NK-92 (cell line): Measurements from ENCODE around the gene KRT72.

Experiments
- DNase-seq: peaks from one replicate; lab custom pipeline; 2025; ENCODE audit not compliant: unreplicated experiment; lab: John Stamatoyannopoulos, UW

The KRT72 gene

GRCh38 chr12:52600941-52601481 lies at the start of gene KRT72:
Gene KRT72, minus strand, starts transcription at chr12:52601463. Its CDS starts 11 bp downstream, at chr12:52601452.
- DNase-seq = no peak

GRCh38 chr12:52650520-52651081 lies 49.3 kb upstream of the KRT72 start:
- DNase-seq = no peak

- DNase-seq = no peak
These were observed 47.8 kb upstream of the KRT72 start for GRCh38 chr12:52649066-52649465.

- DNase-seq = no peak
These were observed 46.8 kb upstream of the KRT72 start for GRCh38 chr12:52648012-52648550.

GRCh38 chr12:52647601-52648000 lies 46.3 kb upstream of the KRT72 start:
- no peak for DNase-seq

- DNase-seq = no peak
These were observed 45.4 kb upstream of the KRT72 start for GRCh38 chr12:52646613-52647012.

- DNase-seq = no peak
These were observed 44.7 kb upstream of the KRT72 start for GRCh38 chr12:52645982-52646381.

GRCh38 chr12:52645120-52645761 lies 44.0 kb upstream of the KRT72 start:
- DNase-seq = no peak

- no peak for DNase-seq
These were observed 42.8 kb upstream of the KRT72 start for GRCh38 chr12:52644078-52644415.

- DNase-seq = no peak
These were observed 42.2 kb upstream of the KRT72 start for GRCh38 chr12:52643233-52644077.

GRCh38 chr12:52641468-52641867 lies 40.2 kb upstream of the KRT72 start:
- DNase-seq = no peak

- no peak for DNase-seq
These were observed 36.0 kb upstream of the KRT72 start for GRCh38 chr12:52637299-52637698.

GRCh38 chr12:52636592-52637258 lies 35.5 kb upstream of the KRT72 start:
- no peak for DNase-seq

- DNase-seq = no peak
These were observed 34.9 kb upstream of the KRT72 start for GRCh38 chr12:52636189-52636588.

GRCh38 chr12:52634266-52635056 lies 33.2 kb upstream of the KRT72 start:
- DNase-seq = no peak

GRCh38 chr12:52633383-52633782 lies 32.1 kb upstream of the KRT72 start:
- no peak for DNase-seq

GRCh38 chr12:52632656-52633055 lies 31.4 kb upstream of the KRT72 start:
- DNase-seq = no peak

- no peak for DNase-seq
These were observed 30.6 kb upstream of the KRT72 start for GRCh38 chr12:52631676-52632459.

GRCh38 chr12:52631264-52631663 lies 30.0 kb upstream of the KRT72 start:
- no peak for DNase-seq
